AG04450 (cell line): Measurements from ENCODE around the gene SIT1. TPM values are rescaled to one million over a fixed set of nuclear protein-coding genes. Genes with fewer than 3 reads are reported as not detected.

Experiments
- CTCF ChIA-PET: fragments of 300-600, 350-600 bp; formaldehyde crosslinking; extraction: SDS; loops from one replicate; lab custom pipeline; 2022; ENCODE audit warnings: antibody characterized with exemption, inconsistent platforms; lab: Charles Lee
- POLR2A ChIA-PET: fragments of 350-600 bp; formaldehyde crosslinking; extraction: SDS; loops from one replicate; lab custom pipeline; 2021; ENCODE audit warnings: antibody characterized with exemption, inconsistent platforms; lab: Yijun Ruan, JAX
- DNase-seq: peaks from one replicate; pipeline ENCODE4 v3.0.0-alpha.2; 2011; ENCODE audit warnings: low read depth, low spot score
- H3K27ac ChIP-seq: one replicate; pipeline ENCODE4 v1.5.1; 2012; ENCODE audit warnings: low read depth, low read length, control low read depth
- H3K27me3 ChIP-seq: one replicate; pipeline ENCODE4 v1.6.0; 2012; ENCODE audit warnings: low read length; ENCODE audit not compliant: control insufficient read depth, insufficient read depth
- H3K4me3 ChIP-seq: 2 replicates; pipeline ENCODE4 v1.5.1; 2011; ENCODE audit warnings: mild to moderate bottlenecking, low read depth, low read length, control low read depth
- H3K9me3 ChIP-seq: 2 replicates; pipeline ENCODE4 v1.5.1; 2012; ENCODE audit warnings: low read length; ENCODE audit not compliant: control insufficient read depth, insufficient read depth
- CTCF ChIP-seq: IDR thresholded peaks from 2 replicates; pipeline ENCODE4 v1.5.1; 2011; ENCODE audit warnings: low read depth, low read length, control low read depth, inconsistent platforms
- polyA plus RNA-seq: library from polyadenylated mRNA; depleted of rRNA; stranded (reverse); fragments of >200 nt; gene quantifications from 2 replicates; pipeline ENCODE4 v1.2.3, GENCODE V29; 2011

SIT1 gene
- polyA plus RNA-seq, 1 experiment = not detected

DNA sequence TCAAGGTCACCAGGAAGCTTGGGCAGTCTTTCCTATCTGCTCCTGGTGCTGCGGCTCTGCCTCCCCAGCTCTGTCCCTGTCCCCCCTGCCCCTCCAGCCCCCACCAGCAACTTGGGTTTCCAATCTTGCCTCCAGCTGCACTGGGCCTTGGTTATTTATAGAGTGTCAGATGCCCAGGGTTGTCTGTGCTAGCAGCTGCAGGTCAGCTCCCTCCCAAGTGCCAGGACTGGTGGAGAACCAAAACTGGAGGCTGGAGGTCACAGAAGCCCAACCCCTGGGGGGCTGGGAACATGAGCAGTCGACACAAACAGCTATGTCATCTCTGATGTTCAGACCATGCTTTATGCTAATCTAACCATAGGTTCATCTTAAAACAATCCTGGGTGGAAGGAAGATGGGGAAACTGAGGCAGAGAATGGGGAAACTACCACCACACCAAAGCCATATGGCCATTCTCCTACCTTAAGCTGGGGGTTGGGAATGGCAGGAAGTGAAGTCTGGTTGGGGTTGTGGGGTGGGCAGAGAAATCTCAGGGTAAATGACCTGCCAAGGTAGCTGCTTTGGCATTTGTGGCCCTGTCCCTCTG, 37.3 kb upstream of the SIT1 start:
- Histone ChIP-seq H3K9me3 (no peaks in the 10 kb centered on the region; the same call in 1 of the 2 replicates), H3K4me3 (peak overlapping the region; percentile 98), H3K27ac (peak overlapping the region; percentile 41), H3K27me3 (no peaks in the 10 kb centered on the region)
- POLR2A ChIA-PET = interaction anchor here (0.6 to 9.1 kb wide), 11 partner anchors 8 to 172 kb away, joined by 3 to 101 read pairs (median 15); partner anchors contain the start of genes ARHGEF39, CCDC107, CREB3 and RMRP
- TF ChIP-seq CTCF = no peak
- DNase-seq = no peak
- CTCF ChIA-PET = interaction anchor here (2.1 to 6.4 kb wide), 2 partner anchors 9 to 27 kb away, joined by 7 to 43 read pairs; no protein-coding TSS in a partner anchor

DNA sequence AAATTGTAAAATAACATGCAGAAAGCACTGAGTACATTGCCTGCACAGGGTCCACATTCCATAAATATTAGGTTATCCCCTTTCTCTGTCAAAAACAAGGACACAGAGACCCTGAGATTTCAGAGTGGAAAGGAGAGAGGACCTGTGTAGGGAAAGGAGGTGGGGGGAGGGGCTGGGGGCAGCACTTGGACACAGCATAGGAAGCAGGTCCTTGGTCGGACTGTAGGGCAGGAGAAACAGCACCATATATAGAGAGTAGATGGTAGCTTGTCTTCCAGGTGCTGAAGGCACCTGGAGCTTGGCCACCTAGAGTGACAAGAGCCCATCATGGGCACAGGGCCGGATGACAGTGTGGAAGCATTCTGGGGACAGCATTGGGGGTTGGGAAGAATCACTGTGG, 36.6 kb upstream of the SIT1 start:
- CTCF ChIA-PET = interaction anchor here (1.2 to 6.4 kb wide), 3 partner anchors 9 to 48 kb away, joined by 3 to 43 read pairs (median 7); no protein-coding TSS in a partner anchor
- POLR2A ChIA-PET = interaction anchor here (1.2 to 9.1 kb wide), 9 partner anchors 7 to 44 kb away, joined by 3 to 101 read pairs (median 15); partner anchors contain the start of genes ARHGEF39, CCDC107, CREB3 and RMRP
- peak overlapping the region; percentile 98 for H3K4me3 ChIP-seq
- TF ChIP-seq CTCF = no peak
- H3K27me3 ChIP-seq = no peaks in the 10 kb centered on the region
- no peak for DNase-seq
- H3K27ac ChIP-seq = peak overlapping the region; percentile 24
- no peaks in the 10 kb centered on the region; the same call in 1 of the 2 replicates for H3K9me3 ChIP-seq

- H3K9me3 ChIP-seq = no peaks in the 10 kb centered on the region; the same call in 1 of the 2 replicates
- DNase-seq = no peak
- POLR2A ChIA-PET = interaction anchor here (0.5 to 9.1 kb wide), 9 partner anchors 9 to 55 kb away, joined by 3 to 101 read pairs (median 8); partner anchors contain the start of genes ARHGEF39, CA9, CCDC107 and CREB3
- CTCF ChIA-PET = interaction anchor here (0.9 to 6.4 kb wide), 4 partner anchors 10 to 49 kb away, joined by 3 to 43 read pairs (median 4); no protein-coding TSS in a partner anchor
- TF ChIP-seq CTCF = no peak
- H3K4me3 ChIP-seq = peak overlapping the region; percentile 98
- H3K27ac ChIP-seq = peak overlapping the region; percentile 31
- H3K27me3 ChIP-seq = no peaks in the 10 kb centered on the region
Measured at GRCh38 chr9:35686222-35687203, 35.8 kb upstream of the SIT1 start.

- DNase-seq = no peak
- Histone ChIP-seq H3K27ac (peak overlapping the region; percentile 52), H3K9me3 (no peaks in the 10 kb centered on the region; the same call in 1 of the 2 replicates), H3K27me3 (no peaks in the 10 kb centered on the region), H3K4me3 (peak overlapping the region; percentile 37)
- CTCF ChIA-PET = interaction anchor here (6.4 kb wide), 1 partner anchor 11 kb away, joined by 43 read pairs; no protein-coding TSS in a partner anchor
- POLR2A ChIA-PET = interaction anchor here (1.3 to 9.1 kb wide), 5 partner anchors 10 to 47 kb away, joined by 3 to 75 read pairs (median 15); partner anchors contain the start of genes ARHGEF39, CCDC107, CREB3 and RMRP
- TF ChIP-seq CTCF = no peak
Measured at GRCh38 chr9:35685506-35685905, 34.8 kb upstream of the SIT1 start.
